Prostate gland (tissue), 2 donors: ENCODE data around the gene DCLK2. TPM values are rescaled to one million over a fixed set of nuclear protein-coding genes. Genes with fewer than 3 reads are reported as not detected.

Experiments used
- DNase-seq: peaks from one replicate; pipeline ENCODE4 v3.0.0-alpha.2; 2019; ENCODE audit warnings: low spot score
- H3K27ac ChIP-seq, 2 donors: fragments of 200-600 bp; sonication (generic); 2 replicates each; pipeline ENCODE4 v1.5.1; 2017 to 2019
- H3K27me3 ChIP-seq: fragments of 200-600 bp; sonication (generic); replicated peaks from 2 replicates; pipeline ENCODE4 v1.5.1; 2019; ENCODE audit not compliant: insufficient read depth
- H3K36me3 ChIP-seq, 2 donors: fragments of 200-600 bp; sonication (generic); 1 replicate in 1 of 2; 2 replicates in 1 of 2; pipeline versions ENCODE4 v1.5.1 to v1.8.1; 2017 to 2019
- H3K4me1 ChIP-seq: fragments of 200-600 bp; sonication (generic); replicated peaks from 2 replicates; pipeline ENCODE4 v1.5.1; 2019
- H3K4me3 ChIP-seq, 2 donors: fragments of 200-600 bp; sonication (generic); 2 replicates each; pipeline ENCODE4 v1.5.1; 2017 to 2019
- H3K9me3 ChIP-seq: fragments of 200-600 bp; sonication (generic); 2 replicates; pipeline ENCODE4 v1.5.1; 2017
- CTCF ChIP-seq, 4 experiments: fragments of 200-600 bp in 2 of 4; fragments of 450-650 bp in 2 of 4; sonication (generic) in 2 of 4; IDR thresholded peaks; 1 replicate in 3 of 4; 2 replicates in 1 of 4; pipeline ENCODE4 v1.5.1; 2016 to 2019; ENCODE audit warnings: antibody characterized with exemption in 4 of 4, mild to moderate bottlenecking in 2 of 4, moderate library complexity in 2 of 4
- POLR2A ChIP-seq: fragments of 450-650 bp; IDR thresholded peaks from one replicate; pipeline ENCODE4 v1.6.1; 2016; ENCODE audit warnings: antibody characterized with exemption, mild to moderate bottlenecking
- POLR2AphosphoS5 ChIP-seq: sonication (generic); formaldehyde crosslinking; IDR thresholded peaks from one replicate; pipeline ENCODE4 v1.6.1; 2017; ENCODE audit warnings: antibody characterized with exemption
- WGBS: methylation state at CpG from one replicate; pipeline ENCODE4 v1.1.5; 2018; 5-methylcytosine and 5-hydroxymethylcytosine counted together
- intact Hi-C: fragments of 100-400 bp; cut with DNase I; formaldehyde crosslinking; loops from one replicate; pipeline ENCODE4 v1.14.2; 2022
- total RNA-seq, 2 donors: library from RNA; depleted of rRNA; stranded (reverse); fragments of >200 nt; gene quantifications; one replicate each; pipeline ENCODE4 v1.1.0, GENCODE V29; 2016

DCLK2 gene
- total RNA-seq, 2 donors from 2014 or later, result 3.3 to 18.6 TPM

- Histone ChIP-seq H3K27me3 (no peaks in the 10 kb centered on the region), H3K4me1 (no peaks in the 10 kb centered on the region), H3K27ac (no peak overlapping the region), H3K4me3 (no peak overlapping the region), H3K36me3 (no peaks in the 10 kb centered on the region), H3K9me3 (no peaks in the 10 kb centered on the region)
- peak; percentile 40 for DNase-seq
- intact Hi-C loops, result loop anchor here (2.0 kb wide), 1 partner anchor 198 kb away; no protein-coding TSS in a partner anchor
- 74% methylated on average over 6 of the region's 6 CpGs for WGBS
- TF ChIP-seq POLR2AphosphoS5 (no peak), CTCF (IDR thresholded peaks at IDR 0.05) (peak in 3 of 4 experiments; percentile 18 to 54 (median 38))
Measured at GRCh38 chr4:150209140-150209829, 131.0 kb downstream of the DCLK2 start.

- TF ChIP-seq POLR2AphosphoS5 (no peak), POLR2A (no peak)
- WGBS, result 80% methylated on average over 6 of the region's 6 CpGs
- H3K27ac ChIP-seq, result no peak overlapping the region
- no peak overlapping the region for H3K4me3 ChIP-seq
- no peak for DNase-seq
- H3K27me3 ChIP-seq, result no peaks in the 10 kb centered on the region
- intact Hi-C loops, result loop anchor here (10.0 kb wide), 1 partner anchor 76 kb away; no protein-coding TSS in a partner anchor
- no peaks in the 10 kb centered on the region for H3K4me1 ChIP-seq
- no peaks in the 10 kb centered on the region for H3K9me3 ChIP-seq
- no peaks in the 10 kb centered on the region for H3K36me3 ChIP-seq
Measured at GRCh38 chr4:150211016-150211415, 132.8 kb downstream of the DCLK2 start.

GRCh38 chr4:150211799-150212445 is 133.7 kb downstream of the DCLK2 start:
- TF ChIP-seq POLR2A (no peak), POLR2AphosphoS5 (no peak), CTCF (IDR thresholded peaks at IDR 0.05) (no peak)
- Histone ChIP-seq H3K4me1 (no peaks in the 10 kb centered on the region), H3K36me3 (no peaks in the 10 kb centered on the region), H3K4me3 (no peak overlapping the region), H3K27ac (no peak overlapping the region), H3K27me3 (no peaks in the 10 kb centered on the region), H3K9me3 (no peaks in the 10 kb centered on the region)
- 71% methylated on average over 4 of the region's 4 CpGs for WGBS
- intact Hi-C loops, result loop anchor here (10.0 kb wide), 1 partner anchor 77 kb away; no protein-coding TSS in a partner anchor
- no peak for DNase-seq

GRCh38 chr4:150212485-150212884 is 134.2 kb downstream of the DCLK2 start:
- no peaks in the 10 kb centered on the region for H3K9me3 ChIP-seq
- H3K4me3 ChIP-seq, result no peak overlapping the region
- TF ChIP-seq POLR2A (no peak), CTCF (IDR thresholded peaks at IDR 0.05) (no peak), POLR2AphosphoS5 (no peak)
- H3K27me3 ChIP-seq, result no peaks in the 10 kb centered on the region
- no peaks in the 10 kb centered on the region for H3K36me3 ChIP-seq
- no peak for DNase-seq
- no peak overlapping the region for H3K27ac ChIP-seq
- intact Hi-C loops, result loop anchor here (10.0 kb wide), 1 partner anchor 78 kb away; no protein-coding TSS in a partner anchor
- H3K4me1 ChIP-seq, result no peaks in the 10 kb centered on the region

GRCh38 chr4:150212927-150213326 is 134.7 kb downstream of the DCLK2 start:
- Histone ChIP-seq H3K4me3 (no peak overlapping the region), H3K27me3 (no peaks in the 10 kb centered on the region), H3K4me1 (no peaks in the 10 kb centered on the region), H3K27ac (no peak overlapping the region), H3K9me3 (no peaks in the 10 kb centered on the region), H3K36me3 (no peaks in the 10 kb centered on the region)
- 60% methylated on average over 2 of the region's 2 CpGs for WGBS
- no peak for TF ChIP-seq CTCF (IDR thresholded peaks at IDR 0.05)
- no peak for TF ChIP-seq POLR2A
- no peak for TF ChIP-seq POLR2AphosphoS5
- no peak for DNase-seq
- intact Hi-C loops, result loop anchor here (10.0 kb wide), 1 partner anchor 78 kb away; no protein-coding TSS in a partner anchor
